Suprapubic skin (tissue), 4 donors: ENCODE data around the gene CSMD2.

ENCODE experiments used
- CTCF ChIP-seq, 2 donors: fragments of 200-600 bp in 1 of 2; fragments of 450-650 bp in 1 of 2; sonication (generic) in 1 of 2; IDR thresholded peaks; one replicate each; pipeline ENCODE4 v1.5.1; 2016 to 2019; ENCODE audit warnings: antibody characterized with exemption in 2 of 2, mild to moderate bottlenecking in 1 of 2, moderate library complexity in 1 of 2
- EP300 ChIP-seq: sonication (generic); formaldehyde crosslinking; IDR thresholded peaks from one replicate; pipeline ENCODE4 v1.6.1; 2017; ENCODE audit warnings: antibody characterized with exemption
- POLR2A ChIP-seq, 2 donors: fragments of 450-650 bp; IDR thresholded peaks; one replicate each; pipeline ENCODE4 v1.6.1; 2017; ENCODE audit warnings: antibody characterized with exemption in 2 of 2, mild to moderate bottlenecking in 2 of 2, moderate library complexity in 2 of 2
- POLR2AphosphoS5 ChIP-seq, 3 donors: sonication (generic); formaldehyde crosslinking; IDR thresholded peaks; one replicate each; pipeline ENCODE4 v1.6.1; 2017; ENCODE audit warnings: antibody characterized with exemption in 3 of 3

DNA sequence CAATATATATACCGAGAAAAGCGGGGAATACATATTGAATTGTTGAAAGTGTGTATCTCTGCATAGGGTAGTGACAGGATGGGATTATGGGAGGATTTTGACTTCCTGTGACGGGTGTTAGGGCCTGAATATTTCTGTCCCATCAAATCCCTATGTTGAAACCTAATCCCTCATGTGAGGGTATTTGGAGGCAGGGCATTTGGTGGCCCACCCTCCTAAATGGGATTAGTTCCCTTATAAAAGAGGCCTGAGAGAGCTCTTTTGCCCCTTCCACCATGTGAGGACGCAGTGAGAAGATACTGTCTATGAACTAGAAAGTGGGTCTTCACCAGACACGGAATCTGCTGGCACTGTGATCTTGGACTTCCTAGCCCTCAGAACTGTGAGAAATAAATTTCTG lies 555.3 kb downstream of the CSMD2 start:
- TF ChIP-seq CTCF (IDR thresholded peaks at IDR 0.05) (no peak), POLR2A (IDR thresholded peaks at IDR 0.05) (no peak), POLR2AphosphoS5 (IDR thresholded peaks at IDR 0.05) (no peak), EP300 (no peak)
